GM13977 (cell line): ENCODE measurements around the gene COPZ2.
"Not testable (repeated sequence)": the region's sequence is repeated elsewhere in the genome, so short reads cannot be mapped to it uniquely, and the experiment has no call there.

Source experiments
- DNase-seq: peaks from one replicate; pipeline ENCODE4 v3.0.0; 2012; ENCODE audit warnings: low spot score
- CTCF ChIP-seq: IDR thresholded peaks from 2 replicates; pipeline ENCODE4 v1.5.1; 2012; ENCODE audit warnings: mild to moderate bottlenecking, control low read depth; ENCODE audit not compliant: insufficient read depth; ENCODE audit errors: extremely low read depth, missing control alignments
- in situ Hi-C: fragments of 300-500 bp; cut with MboI; formaldehyde crosslinking; loops from one replicate; pipeline ENCODE4 v1.12.0; 2022; ENCODE audit warnings: low sequenced_read_pairs, low pct_unique_long_range_greater_than_20kb, mixed read lengths, inconsistent platforms; ENCODE audit not compliant: unreplicated experiment

The COPZ2 gene

GRCh38 chr17:48045316-48046001, 7.9 kb upstream of the COPZ2 start:
- no peak for TF ChIP-seq CTCF
- in situ Hi-C loops: no loop called here
- DNase-seq: no peak

GRCh38 chr17:48044851-48045250, 7.3 kb upstream of the COPZ2 start:
- TF ChIP-seq CTCF: no peak
- in situ Hi-C loops: no loop called here
- no peak for DNase-seq

GRCh38 chr17:48043176-48043575, 5.6 kb upstream of the COPZ2 start:
- no peak for TF ChIP-seq CTCF

GRCh38 chr17:48038687-48039086, 1.1 kb upstream of the COPZ2 start:
- DNase-seq: no peak
- no peak for TF ChIP-seq CTCF
- in situ Hi-C loops: no loop called here

More at GRCh38 chr17:48043176-48043575, 5.6 kb upstream of the COPZ2 start:
- in situ Hi-C loops: no loop called here
- DNase-seq: no peak

- in situ Hi-C loops: no loop called here
- no peak for DNase-seq
- TF ChIP-seq CTCF: no peak
Observed at GRCh38 chr17:48037838-48038323, 284 bp upstream of the COPZ2 start.

- TF ChIP-seq CTCF: no peak
- in situ Hi-C loops: no loop called here
- no peak for DNase-seq
Observed at GRCh38 chr17:48036693-48037035, 933 bp downstream of the COPZ2 start.

- DNase-seq, in situ Hi-C loops: not testable (repeated sequence)
Observed at GRCh38 chr17:48034734-48035133, 2.9 kb downstream of the COPZ2 start.
